Prostate gland (tissue), 2 donors: ENCODE data around the gene GOLGA2.

ENCODE experiments used
- POLR2A ChIP-seq: fragments of 450-650 bp; IDR thresholded peaks from one replicate; pipeline ENCODE4 v1.6.1; 2016; ENCODE audit warnings: antibody characterized with exemption, mild to moderate bottlenecking
- POLR2AphosphoS5 ChIP-seq: sonication (generic); formaldehyde crosslinking; IDR thresholded peaks from one replicate; pipeline ENCODE4 v1.6.1; 2017; ENCODE audit warnings: antibody characterized with exemption
- TF ChIP-seq, protein P1 (sequence below), 4 experiments: fragments of 200-600 bp in 2 of 4; fragments of 450-650 bp in 2 of 4; sonication (generic) in 2 of 4; IDR thresholded peaks; 1 replicate in 3 of 4; 2 replicates in 1 of 4; pipeline ENCODE4 v1.5.1; 2016 to 2019; ENCODE audit warnings: antibody characterized with exemption in 4 of 4, mild to moderate bottlenecking in 2 of 4, moderate library complexity in 2 of 4

DNA sequence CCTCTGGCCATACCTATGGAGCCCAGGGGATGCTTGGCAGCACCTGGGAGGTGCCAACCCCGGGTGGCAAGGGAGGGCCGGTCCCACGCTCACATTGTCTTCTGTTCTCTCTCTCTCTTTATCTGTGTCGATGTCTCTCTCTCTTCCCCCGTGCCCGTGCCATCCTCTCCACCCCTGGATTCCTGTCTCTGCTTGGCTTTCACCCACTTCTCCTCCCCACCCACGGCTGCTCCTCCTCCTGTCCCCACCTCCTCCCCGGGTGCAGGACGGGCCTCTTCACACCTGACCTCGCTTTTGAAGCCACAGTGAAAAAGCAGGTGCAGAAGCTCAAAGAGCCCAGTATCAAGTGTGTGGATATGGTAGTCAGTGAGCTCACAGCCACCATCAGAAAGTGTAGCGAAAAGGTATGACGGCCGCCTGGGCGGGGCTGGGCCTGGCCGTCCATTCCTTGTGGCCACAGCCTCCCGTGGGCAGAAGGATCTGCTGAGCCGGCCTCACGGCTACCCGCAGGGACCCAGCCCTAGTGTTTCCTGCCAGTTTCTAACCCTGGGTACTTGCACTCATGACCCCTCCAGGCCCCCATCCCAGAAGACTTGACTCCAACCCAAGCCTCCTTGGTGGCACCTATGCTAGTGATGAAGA lies 49.9 kb downstream of the GOLGA2 start:
- TF ChIP-seq, protein P1, sequence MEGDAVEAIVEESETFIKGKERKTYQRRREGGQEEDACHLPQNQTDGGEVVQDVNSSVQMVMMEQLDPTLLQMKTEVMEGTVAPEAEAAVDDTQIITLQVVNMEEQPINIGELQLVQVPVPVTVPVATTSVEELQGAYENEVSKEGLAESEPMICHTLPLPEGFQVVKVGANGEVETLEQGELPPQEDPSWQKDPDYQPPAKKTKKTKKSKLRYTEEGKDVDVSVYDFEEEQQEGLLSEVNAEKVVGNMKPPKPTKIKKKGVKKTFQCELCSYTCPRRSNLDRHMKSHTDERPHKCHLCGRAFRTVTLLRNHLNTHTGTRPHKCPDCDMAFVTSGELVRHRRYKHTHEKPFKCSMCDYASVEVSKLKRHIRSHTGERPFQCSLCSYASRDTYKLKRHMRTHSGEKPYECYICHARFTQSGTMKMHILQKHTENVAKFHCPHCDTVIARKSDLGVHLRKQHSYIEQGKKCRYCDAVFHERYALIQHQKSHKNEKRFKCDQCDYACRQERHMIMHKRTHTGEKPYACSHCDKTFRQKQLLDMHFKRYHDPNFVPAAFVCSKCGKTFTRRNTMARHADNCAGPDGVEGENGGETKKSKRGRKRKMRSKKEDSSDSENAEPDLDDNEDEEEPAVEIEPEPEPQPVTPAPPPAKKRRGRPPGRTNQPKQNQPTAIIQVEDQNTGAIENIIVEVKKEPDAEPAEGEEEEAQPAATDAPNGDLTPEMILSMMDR (IDR thresholded peaks at IDR 0.05), result no peak
- TF ChIP-seq POLR2A, result no peak
- no peak for TF ChIP-seq POLR2AphosphoS5
